GM18873 (cell line): ENCODE measurements around the gene COMP.

Source experiments
- ATAC-seq: cut with Tn5 transposase; IDR thresholded peaks from one replicate; pipeline ENCODE4 v1.9.1; 2021; ENCODE audit warnings: mild to moderate bottlenecking, moderate library complexity, moderate number of reproducible peaks; ENCODE audit not compliant: unreplicated experiment, low FRiP score

Gene COMP

GRCh38 chr19:18772620-18773587 is 18.2 kb downstream of the COMP start:
- ATAC-seq: no peak

- ATAC-seq: no peak
These were observed 19.5 kb downstream of the COMP start for GRCh38 chr19:18771328-18772242.

GRCh38 chr19:18770663-18771327 is 20.3 kb downstream of the COMP start:
- ATAC-seq: no peak

GRCh38 chr19:18769989-18770528 is 21.0 kb downstream of the COMP start:
- no peak for ATAC-seq

- no peak for ATAC-seq
These were observed 21.9 kb downstream of the COMP start for GRCh38 chr19:18768997-18769891.

GRCh38 chr19:18768046-18768771 is 22.9 kb downstream of the COMP start:
- no peak for ATAC-seq

- no peak for ATAC-seq
These were observed 25.9 kb downstream of the COMP start for GRCh38 chr19:18765224-18765623.

- no peak for ATAC-seq
These were observed 26.5 kb downstream of the COMP start for GRCh38 chr19:18764591-18765051.

- ATAC-seq: no peak
These were observed 27.2 kb downstream of the COMP start for GRCh38 chr19:18763674-18764590.

- ATAC-seq: no peak
These were observed 28.7 kb downstream of the COMP start for GRCh38 chr19:18762125-18763023.

- ATAC-seq: no peak
These were observed 29.5 kb downstream of the COMP start for GRCh38 chr19:18761531-18762110.

GRCh38 chr19:18760440-18761383 is 30.4 kb downstream of the COMP start:
- ATAC-seq: no peak

GRCh38 chr19:18759995-18760426 is 31.1 kb downstream of the COMP start:
- ATAC-seq: no peak

- no peak for ATAC-seq
These were observed 31.7 kb downstream of the COMP start for GRCh38 chr19:18759304-18759994.
